ENCODE data around the gene SPOCK3.
"Not testable (repeated sequence)": the region's sequence is repeated elsewhere in the genome, so short reads cannot be mapped to it uniquely, and the experiment has no call there.

Gene SPOCK3

GRCh38 chr4:166777760-166778159 lies 456.5 kb downstream of the SPOCK3 start:
- FAIRE-seq (no peak), DNase-seq (ENCODE audit: insufficient read length, low spot score) (no peak)
- no peak for TF ChIP-seq POLR2AphosphoS5 (IDR thresholded peaks at IDR 0.05; ENCODE audit: low read depth, low read length)
- no peak for TF ChIP-seq POU2F2 (IDR thresholded peaks at IDR 0.05; ENCODE audit: low read depth, low read length)
- no peak for TF ChIP-seq PAX5 (IDR thresholded peaks at IDR 0.05; ENCODE audit: insufficient read depth, low read length, severe bottlenecking)
- no peak for TF ChIP-seq POLR2A (IDR thresholded peaks at IDR 0.05; ENCODE audit: low read depth, low read length)
- TF ChIP-seq SPI1 (IDR thresholded peaks at IDR 0.05; ENCODE audit: low read depth, low read length), result no peak
- TF ChIP-seq TAF1 (IDR thresholded peaks at IDR 0.05; ENCODE audit: low read depth, low read length), result no peak

GRCh38 chr4:166763018-166763417 lies 471.3 kb downstream of the SPOCK3 start:
- FAIRE-seq (no peak), DNase-seq (ENCODE audit: insufficient read length, low spot score) (no peak)
- TF ChIP-seq PAX5 (IDR thresholded peaks at IDR 0.05; ENCODE audit: insufficient read depth, low read length, severe bottlenecking) (no peak), POLR2A (IDR thresholded peaks at IDR 0.05; ENCODE audit: low read depth, low read length) (no peak), TAF1 (IDR thresholded peaks at IDR 0.05; ENCODE audit: low read depth, low read length) (no peak), POU2F2 (IDR thresholded peaks at IDR 0.05; ENCODE audit: low read depth, low read length) (no peak), POLR2AphosphoS5 (IDR thresholded peaks at IDR 0.05; ENCODE audit: low read depth, low read length) (no peak), SPI1 (IDR thresholded peaks at IDR 0.05; ENCODE audit: low read depth, low read length) (no peak)

- TF ChIP-seq POLR2A (IDR thresholded peaks at IDR 0.05; ENCODE audit: low read depth, low read length) (no peak), TAF1 (IDR thresholded peaks at IDR 0.05; ENCODE audit: low read depth, low read length) (no peak), SPI1 (IDR thresholded peaks at IDR 0.05; ENCODE audit: low read depth, low read length) (no peak), POLR2AphosphoS5 (IDR thresholded peaks at IDR 0.05; ENCODE audit: low read depth, low read length) (no peak), POU2F2 (IDR thresholded peaks at IDR 0.05; ENCODE audit: low read depth, low read length) (no peak), PAX5 (IDR thresholded peaks at IDR 0.05; ENCODE audit: insufficient read depth, low read length, severe bottlenecking) (no peak)
- FAIRE-seq (no peak), DNase-seq (ENCODE audit: insufficient read length, low spot score) (no peak)
These were observed 492.6 kb downstream of the SPOCK3 start for GRCh38 chr4:166741742-166742141.

- DNase-seq (ENCODE audit: insufficient read length, low spot score); FAIRE-seq: not testable (repeated sequence)
These were observed 495.1 kb downstream of the SPOCK3 start for GRCh38 chr4:166739215-166739614.

- no peak for DNase-seq (ENCODE audit: insufficient read length, low spot score)
- no peak for FAIRE-seq
- TF ChIP-seq POU2F2 (IDR thresholded peaks at IDR 0.05; ENCODE audit: low read depth, low read length) (no peak), SPI1 (IDR thresholded peaks at IDR 0.05; ENCODE audit: low read depth, low read length) (no peak), POLR2A (IDR thresholded peaks at IDR 0.05; ENCODE audit: low read depth, low read length) (no peak), PAX5 (IDR thresholded peaks at IDR 0.05; ENCODE audit: insufficient read depth, low read length, severe bottlenecking) (no peak)
These were observed 496.9 kb downstream of the SPOCK3 start for GRCh38 chr4:166737430-166737829.

- DNase-seq (ENCODE audit: insufficient read length, low spot score), result no peak
- TF ChIP-seq POU2F2 (IDR thresholded peaks at IDR 0.05; ENCODE audit: low read depth, low read length), result no peak
- no peak for TF ChIP-seq TAF1 (IDR thresholded peaks at IDR 0.05; ENCODE audit: low read depth, low read length)
- no peak for TF ChIP-seq POLR2AphosphoS5 (IDR thresholded peaks at IDR 0.05; ENCODE audit: low read depth, low read length)
- no peak for TF ChIP-seq POLR2A (IDR thresholded peaks at IDR 0.05; ENCODE audit: low read depth, low read length)
- TF ChIP-seq PAX5 (IDR thresholded peaks at IDR 0.05; ENCODE audit: insufficient read depth, low read length, severe bottlenecking), result no peak
- no peak for TF ChIP-seq SPI1 (IDR thresholded peaks at IDR 0.05; ENCODE audit: low read depth, low read length)
- FAIRE-seq, result no peak
These were observed 498.7 kb downstream of the SPOCK3 start for GRCh38 chr4:166735553-166735952.

GRCh38 chr4:166734797-166735196 lies 499.5 kb downstream of the SPOCK3 start:
- FAIRE-seq (no peak), DNase-seq (ENCODE audit: insufficient read length, low spot score) (no peak)
- TF ChIP-seq POLR2AphosphoS5 (IDR thresholded peaks at IDR 0.05; ENCODE audit: low read depth, low read length), result no peak

GRCh38 chr4:166733686-166734085 lies 500.6 kb downstream of the SPOCK3 start:
- TF ChIP-seq POU2F2 (IDR thresholded peaks at IDR 0.05; ENCODE audit: low read depth, low read length) (no peak), POLR2A (IDR thresholded peaks at IDR 0.05; ENCODE audit: low read depth, low read length) (no peak), PAX5 (IDR thresholded peaks at IDR 0.05; ENCODE audit: insufficient read depth, low read length, severe bottlenecking) (no peak), TAF1 (IDR thresholded peaks at IDR 0.05; ENCODE audit: low read depth, low read length) (no peak), POLR2AphosphoS5 (IDR thresholded peaks at IDR 0.05; ENCODE audit: low read depth, low read length) (no peak), SPI1 (IDR thresholded peaks at IDR 0.05; ENCODE audit: low read depth, low read length) (no peak)

GRCh38 chr4:166726832-166727231 lies 507.5 kb downstream of the SPOCK3 start:
- FAIRE-seq (no peak), DNase-seq (ENCODE audit: insufficient read length, low spot score) (no peak)
- no peak for TF ChIP-seq SPI1 (IDR thresholded peaks at IDR 0.05; ENCODE audit: low read depth, low read length)
- no peak for TF ChIP-seq POLR2A (IDR thresholded peaks at IDR 0.05; ENCODE audit: low read depth, low read length)

More at GRCh38 chr4:166733686-166734085, 500.6 kb downstream of the SPOCK3 start:
- FAIRE-seq (no peak), DNase-seq (ENCODE audit: insufficient read length, low spot score) (no peak)

- DNase-seq (ENCODE audit: insufficient read length, low spot score) (no peak), FAIRE-seq (no peak)
- no peak for TF ChIP-seq SPI1 (IDR thresholded peaks at IDR 0.05; ENCODE audit: low read depth, low read length)
- no peak for TF ChIP-seq POLR2AphosphoS5 (IDR thresholded peaks at IDR 0.05; ENCODE audit: low read depth, low read length)
- TF ChIP-seq PAX5 (IDR thresholded peaks at IDR 0.05; ENCODE audit: insufficient read depth, low read length, severe bottlenecking), result no peak
- TF ChIP-seq POU2F2 (IDR thresholded peaks at IDR 0.05; ENCODE audit: low read depth, low read length), result no peak
- no peak for TF ChIP-seq TAF1 (IDR thresholded peaks at IDR 0.05; ENCODE audit: low read depth, low read length)
- no peak for TF ChIP-seq POLR2A (IDR thresholded peaks at IDR 0.05; ENCODE audit: low read depth, low read length)
These were observed 509.9 kb downstream of the SPOCK3 start for GRCh38 chr4:166724369-166724768.

GRCh38 chr4:166723532-166724140 lies 510.7 kb downstream of the SPOCK3 start:
- DNase-seq (ENCODE audit: insufficient read length, low spot score), result no peak
- TF ChIP-seq POU2F2 (IDR thresholded peaks at IDR 0.05; ENCODE audit: low read depth, low read length) (no peak), POLR2AphosphoS5 (IDR thresholded peaks at IDR 0.05; ENCODE audit: low read depth, low read length) (no peak), PAX5 (IDR thresholded peaks at IDR 0.05; ENCODE audit: insufficient read depth, low read length, severe bottlenecking) (no peak), TAF1 (IDR thresholded peaks at IDR 0.05; ENCODE audit: low read depth, low read length) (no peak)
- no peak for FAIRE-seq

- DNase-seq (ENCODE audit: insufficient read length, low spot score); FAIRE-seq: not testable (repeated sequence)
These were observed 518.3 kb downstream of the SPOCK3 start for GRCh38 chr4:166715748-166716713.

Data from GM12891 (cell line).